ENCODE data around the gene DNTT.

DNA sequence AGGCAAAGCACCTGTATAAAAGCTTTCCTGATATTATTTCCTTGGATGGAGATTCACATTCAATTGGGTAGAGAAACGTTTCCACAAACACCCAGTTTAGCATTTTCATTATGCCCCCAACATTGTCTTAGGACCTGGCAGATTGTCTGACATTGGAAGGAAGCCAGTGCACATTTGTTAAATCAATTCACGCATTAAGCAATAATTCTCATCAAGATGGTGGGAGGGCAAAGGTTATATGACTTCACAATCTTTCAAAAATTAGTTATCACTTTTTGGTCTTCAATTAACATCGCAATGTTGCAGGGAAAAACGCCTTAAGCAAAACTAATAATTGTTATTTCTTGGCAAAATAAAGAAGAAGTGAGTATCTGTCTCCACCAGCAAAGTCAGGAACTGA is 38.2 kb downstream of the DNTT start:
- TF ChIP-seq, protein P1, sequence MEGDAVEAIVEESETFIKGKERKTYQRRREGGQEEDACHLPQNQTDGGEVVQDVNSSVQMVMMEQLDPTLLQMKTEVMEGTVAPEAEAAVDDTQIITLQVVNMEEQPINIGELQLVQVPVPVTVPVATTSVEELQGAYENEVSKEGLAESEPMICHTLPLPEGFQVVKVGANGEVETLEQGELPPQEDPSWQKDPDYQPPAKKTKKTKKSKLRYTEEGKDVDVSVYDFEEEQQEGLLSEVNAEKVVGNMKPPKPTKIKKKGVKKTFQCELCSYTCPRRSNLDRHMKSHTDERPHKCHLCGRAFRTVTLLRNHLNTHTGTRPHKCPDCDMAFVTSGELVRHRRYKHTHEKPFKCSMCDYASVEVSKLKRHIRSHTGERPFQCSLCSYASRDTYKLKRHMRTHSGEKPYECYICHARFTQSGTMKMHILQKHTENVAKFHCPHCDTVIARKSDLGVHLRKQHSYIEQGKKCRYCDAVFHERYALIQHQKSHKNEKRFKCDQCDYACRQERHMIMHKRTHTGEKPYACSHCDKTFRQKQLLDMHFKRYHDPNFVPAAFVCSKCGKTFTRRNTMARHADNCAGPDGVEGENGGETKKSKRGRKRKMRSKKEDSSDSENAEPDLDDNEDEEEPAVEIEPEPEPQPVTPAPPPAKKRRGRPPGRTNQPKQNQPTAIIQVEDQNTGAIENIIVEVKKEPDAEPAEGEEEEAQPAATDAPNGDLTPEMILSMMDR (conservative IDR thresholded peaks at IDR 0.05; ENCODE audit: low read length) = no peak
- no peak for TF ChIP-seq EZH2phosphoT487 (IDR thresholded peaks at IDR 0.05; ENCODE audit: borderline replicate concordance, low read depth, low read length)

Data from OCI-LY7 (cell line).